Spinal cord (tissue), 10 donors: ENCODE measurements around the gene FAM228B. TPM values are rescaled to one million over a fixed set of nuclear protein-coding genes. Genes with fewer than 3 reads are reported as not detected.
"Not testable (repeated sequence)": the region's sequence is repeated elsewhere in the genome, so short reads cannot be mapped to it uniquely, and the experiment has no call there.

Experiments used
- DNase-seq, 6 donors: peaks; one replicate each; pipeline versions ENCODE4 v3.0.0 to v3.0.0-alpha.2; 2013 to 2015; ENCODE audit warnings: low spot score in 6 of 6, low read depth in 4 of 6
- H3K27ac ChIP-seq: one replicate; pipeline ENCODE4 v1.5.1; 2013; ENCODE audit warnings: low read depth, low read length, control low read depth
- H3K27me3 ChIP-seq: one replicate; pipeline ENCODE4 v1.6.1; 2013; ENCODE audit warnings: low read length; ENCODE audit not compliant: control insufficient read depth, insufficient read depth
- H3K36me3 ChIP-seq: one replicate; pipeline ENCODE4 v1.6.1; 2013; ENCODE audit warnings: low read length; ENCODE audit not compliant: control insufficient read depth, insufficient read depth
- H3K4me1 ChIP-seq: one replicate; pipeline ENCODE4 v1.6.1; 2013; ENCODE audit warnings: low read length; ENCODE audit not compliant: control insufficient read depth, insufficient read depth
- H3K4me3 ChIP-seq: one replicate; pipeline ENCODE4 v1.5.1; 2013; ENCODE audit warnings: low read depth, low read length, control low read depth
- H3K9me3 ChIP-seq: one replicate; pipeline ENCODE4 v1.6.1; 2013; ENCODE audit warnings: low read length; ENCODE audit not compliant: control insufficient read depth, insufficient read depth
- WGBS: methylation state at CpG from one replicate; pipeline ENCODE4 v1.1.5; 2013; ENCODE audit warnings: missing lambda C conversion rate; ENCODE audit not compliant: insufficient coverage; 5-methylcytosine and 5-hydroxymethylcytosine counted together
- polyA plus RNA-seq, 2 donors: library from polyadenylated mRNA; unstranded; fragments of 120-200 nt; gene quantifications; one replicate each; pipeline ENCODE4 v1.2.1, GENCODE V29; 2013; ENCODE audit not compliant: insufficient read length in 2 of 2
- total RNA-seq, 2 donors: library from RNA; depleted of rRNA in 1 of 2; stranded (reverse); fragments of 120-200 nt in 1 of 2; fragments of >200 nt in 1 of 2; gene quantifications; one replicate each; pipeline versions ENCODE4 v1.2.3 to v1.2.4, GENCODE V29; 2013 to 2014
- donor health status: healthy.

Gene FAM228B
- total and polyA plus RNA-seq, 4 donors, result 30.4 to 55.0 (median 49.7) TPM

GRCh38 chr2:24100732-24101131 is 22.5 kb upstream of the FAM228B start:
- no CpG with 5 or more reads among the region's 2 CpGs for WGBS
- H3K9me3 ChIP-seq, DNase-seq, H3K4me3 ChIP-seq, H3K4me1 ChIP-seq, H3K27ac ChIP-seq, H3K27me3 ChIP-seq: not testable (repeated sequence)
- H3K36me3 ChIP-seq, result peaks cover 16% of the 10 kb centered on the region

GRCh38 chr2:24101992-24102391 is 21.3 kb upstream of the FAM228B start:
- DNase-seq, result no peak
- H3K27me3 ChIP-seq, result no peaks in the 10 kb centered on the region
- WGBS, result no CpG with 5 or more reads among the region's 2 CpGs
- no peak overlapping the region for H3K27ac ChIP-seq
- no peaks in the 10 kb centered on the region for H3K4me1 ChIP-seq
- no peak overlapping the region for H3K4me3 ChIP-seq
- H3K36me3 ChIP-seq, result peaks cover 15% of the 10 kb centered on the region
- no peaks in the 10 kb centered on the region for H3K9me3 ChIP-seq

- H3K4me3 ChIP-seq, result no peak overlapping the region
- no peak overlapping the region for H3K27ac ChIP-seq
- DNase-seq, result no peak
- no peaks in the 10 kb centered on the region for H3K27me3 ChIP-seq
- H3K4me1 ChIP-seq, result no peaks in the 10 kb centered on the region
- H3K9me3 ChIP-seq, result no peaks in the 10 kb centered on the region
- peaks cover 15% of the 10 kb centered on the region for H3K36me3 ChIP-seq
- WGBS, result 80% methylated on average over 1 of the region's 1 CpG
These were observed 20.6 kb upstream of the FAM228B start for GRCh38 chr2:24102677-24103076.

- Histone ChIP-seq H3K4me3 (no peak overlapping the region), H3K36me3 (peaks cover 15% of the 10 kb centered on the region), H3K27me3 (no peaks in the 10 kb centered on the region), H3K27ac (no peak overlapping the region), H3K9me3 (peaks cover 2% of the 10 kb centered on the region), H3K4me1 (no peaks in the 10 kb centered on the region)
- no peak for DNase-seq
- 96% methylated on average over 8 of the region's 8 CpGs for WGBS
These were observed 19.1 kb upstream of the FAM228B start for GRCh38 chr2:24104110-24104650.

GRCh38 chr2:24104906-24105305 is 18.4 kb upstream of the FAM228B start:
- H3K4me1 ChIP-seq, result no peaks in the 10 kb centered on the region
- peaks cover 2% of the 10 kb centered on the region for H3K9me3 ChIP-seq
- no peak for DNase-seq
- no peak overlapping the region for H3K4me3 ChIP-seq
- peaks cover 15% of the 10 kb centered on the region for H3K36me3 ChIP-seq
- H3K27me3 ChIP-seq, result no peaks in the 10 kb centered on the region
- 93% methylated on average over 4 of the region's 4 CpGs for WGBS
- no peak overlapping the region for H3K27ac ChIP-seq

- no peak overlapping the region for H3K4me3 ChIP-seq
- H3K27me3 ChIP-seq, result no peaks in the 10 kb centered on the region
- H3K9me3 ChIP-seq, result peaks cover 2% of the 10 kb centered on the region
- H3K27ac ChIP-seq, result no peak overlapping the region
- peaks cover 15% of the 10 kb centered on the region for H3K36me3 ChIP-seq
- no peak for DNase-seq
- 100% methylated on average over 1 of the region's 2 CpGs for WGBS
- no peaks in the 10 kb centered on the region for H3K4me1 ChIP-seq
These were observed 17.5 kb upstream of the FAM228B start for GRCh38 chr2:24105816-24106215.

GRCh38 chr2:24106786-24107185 is 16.5 kb upstream of the FAM228B start:
- Histone ChIP-seq H3K4me1 (no peaks in the 10 kb centered on the region), H3K9me3 (peaks cover 2% of the 10 kb centered on the region), H3K27me3 (no peaks in the 10 kb centered on the region), H3K27ac (no peak overlapping the region), H3K36me3 (peaks cover 12% of the 10 kb centered on the region), H3K4me3 (no peak overlapping the region)
- no peak for DNase-seq

- DNase-seq, result no peak
- no peak overlapping the region for H3K27ac ChIP-seq
- no peaks in the 10 kb centered on the region for H3K4me1 ChIP-seq
- peaks cover 12% of the 10 kb centered on the region for H3K36me3 ChIP-seq
- H3K27me3 ChIP-seq, result no peaks in the 10 kb centered on the region
- H3K4me3 ChIP-seq, result no peak overlapping the region
- no CpG with 5 or more reads among the region's 1 CpG for WGBS
- peaks cover 2% of the 10 kb centered on the region for H3K9me3 ChIP-seq
These were observed 15.9 kb upstream of the FAM228B start for GRCh38 chr2:24107336-24107735.

- H3K27ac ChIP-seq, H3K36me3 ChIP-seq, H3K27me3 ChIP-seq, H3K4me1 ChIP-seq, H3K9me3 ChIP-seq, H3K4me3 ChIP-seq, DNase-seq: not testable (repeated sequence)
- WGBS, result no CpG with 5 or more reads among the region's 1 CpG
These were observed 13.8 kb upstream of the FAM228B start for GRCh38 chr2:24109431-24109830.

GRCh38 chr2:24110660-24111303 is 12.5 kb upstream of the FAM228B start:
- DNase-seq, result no peak
- Histone ChIP-seq H3K36me3 (no peaks in the 10 kb centered on the region), H3K9me3 (peaks cover 2% of the 10 kb centered on the region), H3K27ac (no peak overlapping the region), H3K4me3 (no peak overlapping the region), H3K27me3 (no peaks in the 10 kb centered on the region), H3K4me1 (no peaks in the 10 kb centered on the region)
- WGBS, result 90% methylated on average over 4 of the region's 7 CpGs
